Choroid plexus epithelial cell (primary cell): ENCODE results near the gene PIMREG.

Source experiments
- DNase-seq: peaks from one replicate; pipeline ENCODE4 v3.0.0-alpha.2; 2010; ENCODE audit warnings: low read depth
- H3K4me3 ChIP-seq: 2 replicates; pipeline ENCODE4 v1.5.1; 2011; ENCODE audit warnings: low read depth, mild to moderate bottlenecking, control low read depth, low read length, moderate library complexity
- CTCF ChIP-seq: conservative IDR thresholded peaks from 2 replicates; pipeline ENCODE4 v1.5.1; 2011; ENCODE audit warnings: low read depth, mild to moderate bottlenecking, control low read depth, inconsistent platforms, low read length, moderate library complexity

PIMREG gene

DNA sequence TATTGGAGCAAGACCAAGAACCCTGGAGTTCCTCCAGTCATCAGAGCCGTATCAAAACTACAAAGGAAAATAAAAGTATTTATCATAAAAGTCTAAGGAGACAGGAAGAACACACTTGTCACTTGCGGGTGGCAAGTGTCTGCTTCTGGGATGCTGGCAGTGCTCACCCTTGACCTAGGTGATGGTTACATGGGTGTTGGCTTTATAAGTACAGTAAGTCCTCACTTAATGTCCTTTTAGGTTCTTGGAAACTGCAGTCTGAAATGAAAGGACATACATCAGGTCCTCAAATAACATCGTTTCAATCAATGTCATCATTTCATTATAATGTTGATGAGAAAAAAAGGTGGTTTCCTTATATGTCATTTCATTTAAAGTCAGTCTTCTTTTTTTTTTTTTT is 6.3 kb upstream of the PIMREG start:
- no peak for DNase-seq
- TF ChIP-seq CTCF = no peak
- H3K4me3 ChIP-seq = no peak overlapping the region

DNA sequence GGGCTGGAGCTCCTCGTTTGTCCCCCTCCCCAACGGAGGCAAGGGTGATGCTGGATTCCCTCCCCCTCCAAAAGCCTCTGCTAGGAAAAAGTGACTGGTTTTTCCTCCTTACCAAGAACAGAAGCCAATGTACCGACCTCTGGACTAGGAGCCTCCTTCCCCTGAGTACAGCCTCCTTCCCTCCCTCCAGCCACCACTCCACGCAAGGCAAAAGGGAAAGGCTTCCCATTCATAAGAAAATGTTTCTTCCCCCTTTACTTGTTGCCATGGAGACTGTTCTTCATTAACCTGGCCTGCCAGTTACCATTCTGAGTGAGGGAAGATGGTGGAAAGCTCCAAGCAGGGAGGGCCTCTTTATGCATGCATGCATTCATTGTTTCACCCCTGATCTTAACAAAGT is 4.3 kb upstream of the PIMREG start:
- no peak overlapping the region for H3K4me3 ChIP-seq
- DNase-seq = no peak
- TF ChIP-seq CTCF = no peak

- no peak for DNase-seq
- TF ChIP-seq CTCF = no peak
- H3K4me3 ChIP-seq = no peak overlapping the region
Measured at GRCh38 chr17:6442775-6443174, 1.5 kb upstream of the PIMREG start.

GRCh38 chr17:6444571-6445335 is 498 bp downstream of the PIMREG start:
- no peak for TF ChIP-seq CTCF
- no peak for DNase-seq
- H3K4me3 ChIP-seq = peak overlapping the region; percentile 68

DNA sequence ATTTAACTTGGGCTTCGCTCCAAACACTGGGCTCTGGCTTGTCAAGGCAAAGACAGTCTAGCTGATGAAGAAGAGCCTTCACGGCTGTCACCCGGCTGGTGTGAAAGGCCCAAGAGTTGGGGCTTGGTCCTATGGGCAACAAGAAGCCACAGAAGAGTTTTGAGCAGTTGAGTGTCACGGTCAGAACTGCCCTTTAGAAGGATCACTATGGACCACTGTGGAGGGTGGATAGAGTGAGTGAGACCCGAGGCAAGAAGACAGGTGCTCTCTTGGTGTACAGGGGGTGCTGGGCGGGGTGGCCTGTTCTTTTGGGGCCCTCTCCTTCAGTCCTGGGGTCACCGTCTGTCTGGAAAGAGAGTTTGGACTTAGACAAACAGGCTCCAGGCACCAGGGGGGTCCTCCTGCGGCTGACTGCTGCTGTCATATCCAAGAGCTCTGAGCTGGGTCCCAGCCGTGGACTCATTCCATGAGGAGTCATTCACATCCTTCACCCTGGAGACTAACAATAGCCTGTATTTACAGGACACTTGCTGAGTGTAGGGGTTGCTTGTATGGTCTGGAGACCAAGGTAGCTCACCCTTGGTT is 2.4 kb downstream of the PIMREG start:
- no peak overlapping the region for H3K4me3 ChIP-seq
- no peak for DNase-seq
- TF ChIP-seq CTCF = no peak

DNA sequence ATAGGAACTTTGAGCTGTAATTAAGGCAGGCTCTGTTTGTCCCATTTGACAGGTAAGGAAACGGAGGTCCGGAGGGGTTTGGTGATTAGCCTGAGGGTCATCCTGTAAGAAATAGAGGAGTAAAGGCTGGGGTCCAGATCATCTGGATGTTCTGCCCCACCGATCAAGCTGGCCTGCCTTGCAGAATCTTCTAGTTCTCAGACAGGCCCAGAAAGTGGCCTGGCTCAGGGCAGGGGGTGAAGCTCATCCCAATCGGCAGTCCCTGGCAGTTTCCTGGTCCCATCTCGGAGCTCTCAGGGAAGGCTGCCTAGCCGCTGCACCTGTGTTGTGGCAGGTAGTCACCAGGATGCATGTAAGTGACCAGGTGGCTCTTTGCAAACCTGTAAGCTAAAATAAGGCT is 4.2 kb downstream of the PIMREG start:
- no peak overlapping the region for H3K4me3 ChIP-seq
- no peak for DNase-seq
- TF ChIP-seq CTCF = no peak

DNA sequence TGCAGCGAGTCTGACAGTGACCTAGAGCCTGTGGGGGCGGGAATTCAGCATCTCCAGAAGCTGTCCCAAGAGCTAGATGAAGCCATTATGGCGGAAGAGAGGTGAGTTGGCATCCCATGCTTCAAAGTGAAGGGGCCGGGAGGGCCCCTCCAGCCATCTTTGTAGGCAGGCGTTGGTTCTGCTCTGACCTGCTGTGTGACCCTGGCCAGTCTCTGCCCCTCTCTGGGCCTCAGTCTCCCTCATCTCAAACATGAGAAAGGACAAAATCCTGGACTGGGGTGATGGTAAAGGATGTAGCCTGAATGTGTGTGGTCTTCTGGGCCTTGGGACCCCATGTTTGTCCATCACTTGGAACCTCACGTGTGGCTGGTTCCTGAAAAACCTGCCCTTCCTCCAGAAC is 5.1 kb downstream of the PIMREG start:
- DNase-seq = no peak
- H3K4me3 ChIP-seq = no peak overlapping the region
- TF ChIP-seq CTCF = no peak
